ENCODE measurements around the gene CUX1.

- TF ChIP-seq, protein P1, sequence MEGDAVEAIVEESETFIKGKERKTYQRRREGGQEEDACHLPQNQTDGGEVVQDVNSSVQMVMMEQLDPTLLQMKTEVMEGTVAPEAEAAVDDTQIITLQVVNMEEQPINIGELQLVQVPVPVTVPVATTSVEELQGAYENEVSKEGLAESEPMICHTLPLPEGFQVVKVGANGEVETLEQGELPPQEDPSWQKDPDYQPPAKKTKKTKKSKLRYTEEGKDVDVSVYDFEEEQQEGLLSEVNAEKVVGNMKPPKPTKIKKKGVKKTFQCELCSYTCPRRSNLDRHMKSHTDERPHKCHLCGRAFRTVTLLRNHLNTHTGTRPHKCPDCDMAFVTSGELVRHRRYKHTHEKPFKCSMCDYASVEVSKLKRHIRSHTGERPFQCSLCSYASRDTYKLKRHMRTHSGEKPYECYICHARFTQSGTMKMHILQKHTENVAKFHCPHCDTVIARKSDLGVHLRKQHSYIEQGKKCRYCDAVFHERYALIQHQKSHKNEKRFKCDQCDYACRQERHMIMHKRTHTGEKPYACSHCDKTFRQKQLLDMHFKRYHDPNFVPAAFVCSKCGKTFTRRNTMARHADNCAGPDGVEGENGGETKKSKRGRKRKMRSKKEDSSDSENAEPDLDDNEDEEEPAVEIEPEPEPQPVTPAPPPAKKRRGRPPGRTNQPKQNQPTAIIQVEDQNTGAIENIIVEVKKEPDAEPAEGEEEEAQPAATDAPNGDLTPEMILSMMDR (IDR thresholded peaks at IDR 0.05; ENCODE audit: insufficient read depth, low read depth, low read length) = no peak
- no peak for TF ChIP-seq EZH2 (IDR thresholded peaks at IDR 0.05; ENCODE audit: insufficient read depth, low read length)
Measured at GRCh38 chr7:102227371-102227770, 409.9 kb downstream of the CUX1 start.

Data from astrocyte (in vitro differentiated cells and primary cell).